NCI-H1930 (cell line): ENCODE measurements around the gene TMC6.
"Not testable (repeated sequence)": the region's sequence is repeated elsewhere in the genome, so short reads cannot be mapped to it uniquely, and the experiment has no call there.

Source experiments
- DNase-seq, 2 experiments: peaks; one replicate each; lab custom pipeline; 2025; lab: John Stamatoyannopoulos, UW

TMC6 gene

GRCh38 chr17:78110363-78111015 lies 18.1 kb downstream of the TMC6 start:
- no peak for DNase-seq

- DNase-seq: no peak
Observed at GRCh38 chr17:78109489-78109761, 19.1 kb downstream of the TMC6 start.

- no peak for DNase-seq
Observed at GRCh38 chr17:78108726-78109488, 19.6 kb downstream of the TMC6 start.

DNA sequence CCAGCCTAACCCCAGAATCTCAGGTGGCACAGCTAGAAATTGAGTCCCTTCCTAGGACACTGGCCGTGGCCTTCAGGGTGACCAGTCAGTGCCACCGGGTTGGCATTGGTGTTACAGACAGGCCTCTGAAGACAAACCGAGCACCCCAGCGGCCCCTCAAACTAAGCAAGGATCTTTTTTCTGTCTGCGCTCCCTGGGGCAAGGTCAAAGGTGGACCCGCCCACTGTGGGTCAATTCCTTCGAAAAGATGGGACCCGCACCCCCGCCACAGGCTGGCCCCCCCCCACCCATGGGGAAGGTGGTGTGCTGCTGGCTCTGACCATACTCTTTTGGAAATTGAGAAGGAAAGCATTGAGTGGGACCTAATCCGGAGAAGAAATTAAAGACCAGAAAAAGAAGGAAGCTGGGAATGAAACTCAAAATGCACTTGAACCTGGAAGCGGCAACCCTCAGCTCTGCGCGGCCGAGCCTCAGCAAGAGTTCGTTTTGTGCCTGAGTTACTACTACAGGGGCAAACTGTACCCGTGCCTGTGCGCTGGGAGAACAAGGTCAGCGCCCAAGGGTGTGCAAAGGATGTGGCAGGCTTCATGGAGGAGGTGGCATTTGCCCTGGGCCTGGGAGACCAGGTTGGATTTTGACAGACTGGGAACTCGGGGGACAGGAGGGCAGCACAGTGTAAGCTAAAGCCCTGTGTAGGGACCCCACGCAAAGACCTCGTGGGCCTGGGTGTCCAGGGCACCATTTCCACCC lies 20.4 kb downstream of the TMC6 start:
- no peak for DNase-seq

DNA sequence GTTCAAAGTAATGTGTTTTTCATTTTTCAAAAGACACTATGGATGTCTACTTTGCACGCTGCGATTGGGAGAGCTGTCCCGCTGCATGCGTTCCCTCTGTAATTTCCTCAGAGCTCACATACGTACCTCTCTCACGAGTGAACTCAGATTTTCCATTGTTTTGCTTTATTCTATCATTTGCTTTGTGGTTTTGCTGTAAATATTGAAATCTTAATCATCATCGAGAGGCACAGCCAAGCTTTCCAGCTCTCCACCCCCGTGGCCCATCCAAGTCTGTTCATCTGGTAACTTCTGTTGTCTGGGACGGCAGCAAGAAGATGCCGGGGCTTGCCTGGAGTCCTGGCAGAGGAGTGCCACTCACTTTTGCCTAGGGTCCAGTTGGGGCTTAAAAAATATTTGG lies 21.1 kb downstream of the TMC6 start:
- no peak for DNase-seq

- DNase-seq: no peak
Observed at GRCh38 chr17:78106211-78106610, 22.3 kb downstream of the TMC6 start.

- DNase-seq: no peak
Observed at GRCh38 chr17:78105551-78105950, 23.0 kb downstream of the TMC6 start.

GRCh38 chr17:78105101-78105500 lies 23.5 kb downstream of the TMC6 start:
- DNase-seq: no peak

DNA sequence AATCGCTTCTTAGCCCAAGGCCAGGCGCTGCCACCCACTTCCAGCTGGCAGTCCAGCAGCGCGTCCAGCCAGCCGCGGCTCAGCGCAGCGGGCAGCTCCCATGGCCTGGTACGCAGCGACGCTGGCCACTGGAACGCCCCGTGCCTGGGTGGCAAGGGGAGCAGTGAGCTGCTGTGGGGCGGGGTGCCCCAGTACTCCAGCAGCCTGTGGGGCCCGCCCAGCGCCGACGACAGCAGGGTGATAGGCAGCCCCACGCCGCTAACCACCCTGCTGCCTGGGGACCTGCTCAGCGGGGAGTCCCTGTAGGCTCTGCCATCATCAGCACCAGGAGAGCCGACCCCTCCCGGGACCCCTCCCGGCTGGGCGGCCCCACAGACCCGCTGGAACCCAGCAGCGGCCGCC lies 24.0 kb downstream of the TMC6 start:
- DNase-seq: no peak

GRCh38 chr17:78103311-78103710 lies 25.2 kb downstream of the TMC6 start:
- DNase-seq: no peak

DNA sequence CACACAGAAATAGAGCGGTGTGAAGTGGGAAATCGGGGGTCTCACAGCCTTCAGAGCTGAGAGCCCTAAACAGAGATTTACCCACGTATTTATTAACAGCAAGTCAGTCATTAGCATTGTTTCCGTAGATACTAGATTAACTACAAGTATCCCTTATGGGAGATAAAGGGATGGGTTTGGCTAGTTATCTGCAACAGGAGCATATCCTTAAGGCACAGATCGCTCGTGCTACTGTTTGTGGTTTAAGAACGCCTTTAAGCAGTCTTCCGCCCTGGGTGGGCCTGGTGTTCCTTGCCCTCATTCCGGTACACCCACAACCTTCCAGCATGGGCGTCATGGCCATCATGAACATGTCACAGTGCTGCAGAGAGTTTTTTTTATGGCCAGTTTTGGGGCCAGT lies 27.0 kb downstream of the TMC6 start:
- DNase-seq: no peak

DNA sequence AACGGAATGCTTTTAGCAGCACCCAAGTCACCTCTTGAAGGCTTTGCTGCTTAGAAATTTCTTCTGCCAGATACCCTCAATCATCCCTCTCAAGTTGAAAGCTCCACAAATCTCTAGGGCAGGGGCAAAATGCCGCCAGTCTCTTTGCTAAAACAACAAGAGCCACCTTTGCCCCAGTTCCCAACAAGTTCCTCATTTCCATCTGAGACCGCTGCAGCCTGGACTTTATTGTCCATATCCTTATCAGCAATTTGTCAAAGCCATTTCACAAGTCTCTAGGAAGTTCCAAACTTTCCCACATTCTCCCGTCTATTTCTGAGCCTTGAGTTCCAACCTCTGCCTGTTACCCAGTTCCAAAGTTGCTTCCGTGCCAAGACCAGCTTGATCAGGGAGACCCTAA lies 27.4 kb downstream of the TMC6 start:
- DNase-seq: no peak

- no peak for DNase-seq
Observed at GRCh38 chr17:78096093-78096492, 32.5 kb downstream of the TMC6 start.

GRCh38 chr17:78095035-78095434 lies 33.5 kb downstream of the TMC6 start:
- no peak for DNase-seq

DNA sequence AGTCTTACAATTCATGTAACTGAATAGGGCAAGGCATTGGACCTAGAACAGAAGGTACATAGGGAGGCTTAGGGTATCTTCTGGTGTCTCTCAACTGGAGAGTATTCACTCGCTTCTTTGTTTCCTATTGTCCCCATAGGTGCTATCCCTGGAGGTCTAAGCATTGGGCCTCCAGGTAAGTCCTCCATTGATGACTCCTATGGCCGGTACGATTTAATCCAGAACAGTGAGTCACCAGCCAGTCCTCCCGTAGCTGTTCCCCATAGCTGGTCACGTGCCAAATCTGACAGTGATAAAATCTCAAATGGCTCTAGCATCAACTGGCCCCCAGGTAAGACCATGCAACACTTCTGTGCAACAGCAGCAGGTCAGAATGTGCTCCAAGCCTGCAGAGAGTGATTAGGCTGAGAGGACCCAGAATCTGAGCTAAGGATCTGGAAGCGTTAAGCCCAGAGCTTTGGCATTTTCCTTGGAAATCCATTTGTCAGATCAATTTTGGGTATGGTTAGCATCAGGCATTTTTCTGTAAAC lies 35.7 kb downstream of the TMC6 start:
- no peak for DNase-seq

DNA sequence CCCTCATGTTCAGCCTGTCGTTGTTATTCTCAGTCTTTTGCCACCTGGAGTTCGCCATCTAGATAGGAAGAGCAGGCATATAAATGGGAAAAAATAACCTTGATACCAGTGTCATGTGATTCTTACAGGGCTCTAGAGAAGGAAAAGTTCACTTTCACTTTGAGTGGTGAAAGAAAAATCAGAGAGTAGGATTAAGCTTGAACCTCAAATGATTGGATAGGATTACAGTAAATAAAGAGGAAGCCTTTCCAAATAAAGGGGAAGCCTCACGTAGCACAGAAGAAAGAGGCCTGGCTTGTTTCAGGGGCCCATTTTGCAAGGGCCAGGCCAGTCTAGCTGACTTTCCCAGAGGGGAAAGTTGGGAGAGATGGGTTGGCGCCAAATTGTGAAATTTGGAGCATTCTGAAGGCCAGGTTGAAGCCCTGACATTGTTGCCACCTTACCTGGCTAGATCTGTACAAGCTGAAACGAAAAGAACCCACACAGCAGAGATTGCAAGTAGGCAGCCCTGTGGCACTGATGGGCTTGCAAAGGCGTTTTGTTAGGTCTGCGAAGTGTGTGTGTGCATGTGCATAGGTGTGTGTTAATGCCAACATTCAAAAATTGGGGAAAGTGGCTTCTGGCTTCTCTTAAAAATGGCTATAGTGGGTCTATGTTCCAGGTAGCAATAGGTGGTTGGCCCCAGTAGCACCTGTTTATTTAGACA lies 38.8 kb downstream of the TMC6 start:
- no peak for DNase-seq

DNA sequence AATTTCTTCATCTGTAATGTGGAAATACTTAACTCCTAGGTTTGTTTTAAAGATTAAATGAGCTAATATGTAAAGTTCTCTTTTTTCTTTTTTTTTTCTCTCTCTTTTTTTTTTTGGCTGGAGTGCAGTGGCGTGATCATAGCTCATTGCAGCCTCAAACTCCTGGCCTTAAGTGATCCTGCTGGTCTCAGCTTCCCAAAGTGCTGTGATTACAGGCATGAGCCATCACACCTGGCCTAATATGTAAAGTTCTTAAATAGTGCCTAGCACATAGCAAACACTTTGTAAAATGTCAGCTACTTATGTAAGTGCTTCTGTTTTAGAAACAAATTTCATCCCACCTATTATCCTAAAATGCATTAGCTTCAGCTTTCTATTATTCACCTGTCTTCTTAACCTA lies 40.0 kb downstream of the TMC6 start:
- DNase-seq: no peak

DNA sequence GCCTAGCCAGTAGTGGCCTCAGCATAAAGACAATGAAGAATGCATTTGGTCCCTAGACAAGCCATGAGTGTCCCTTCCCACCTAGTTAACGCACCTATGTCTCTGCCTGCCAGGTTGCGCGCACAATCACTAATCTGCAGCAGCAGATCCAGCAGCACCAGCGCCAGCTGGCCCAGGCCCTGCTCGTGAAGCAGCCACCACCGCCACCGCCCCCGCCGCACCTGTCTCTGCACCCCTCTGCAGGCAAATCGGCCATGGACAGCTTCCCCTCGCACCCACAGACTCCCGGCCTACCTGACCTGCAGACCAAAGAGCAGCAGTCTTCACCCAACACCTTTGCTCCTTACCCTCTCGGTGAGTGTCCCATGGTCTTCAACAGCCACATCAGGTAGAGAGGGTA lies 41.8 kb downstream of the TMC6 start:
- DNase-seq: no peak

- DNase-seq: no peak
Observed at GRCh38 chr17:78082988-78083387, 45.6 kb downstream of the TMC6 start.

DNA sequence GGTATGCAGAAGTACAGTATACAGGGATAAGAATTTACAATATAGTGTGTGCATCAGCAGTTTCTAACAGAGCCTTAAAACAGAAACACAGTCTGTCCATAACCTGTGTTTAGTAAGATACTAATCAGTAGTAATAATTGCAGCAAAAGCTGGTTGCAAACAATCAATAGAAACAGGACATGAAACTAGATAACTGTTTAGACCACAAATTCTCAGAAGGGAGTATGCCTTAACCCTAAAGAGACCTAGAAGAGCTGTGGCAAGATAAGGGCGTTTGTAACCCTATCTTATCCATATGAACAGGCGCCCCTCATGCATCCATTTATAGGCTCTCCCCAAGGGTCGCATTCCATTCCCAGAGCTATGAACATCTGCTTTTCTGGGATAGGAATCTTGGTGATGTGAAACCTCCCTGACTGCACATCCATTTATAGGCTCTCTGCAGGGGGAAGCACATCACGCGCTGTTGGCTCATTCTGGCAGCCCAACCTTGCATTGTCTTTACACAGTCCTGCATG lies 46.1 kb downstream of the TMC6 start:
- not testable (repeated sequence) for DNase-seq

DNA sequence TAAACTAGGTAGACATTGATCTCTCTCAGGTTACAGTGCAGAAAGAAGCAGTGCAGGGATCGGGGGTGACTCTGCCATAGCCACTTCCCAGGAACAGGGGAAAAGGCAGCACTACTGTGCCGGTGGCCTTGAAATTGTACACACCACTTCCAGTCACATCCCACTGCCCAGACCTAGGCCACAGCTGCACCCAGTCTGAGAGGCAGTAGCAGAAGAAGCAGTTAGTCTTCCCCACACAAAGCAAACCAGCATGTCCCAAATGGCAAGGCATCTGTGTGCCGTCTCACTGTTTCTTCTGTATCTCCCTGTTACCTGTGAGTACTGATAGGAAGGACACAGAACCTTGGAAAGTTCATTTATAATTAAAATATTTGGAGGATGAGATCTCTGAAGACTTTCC lies 47.0 kb downstream of the TMC6 start:
- no peak for DNase-seq

DNA sequence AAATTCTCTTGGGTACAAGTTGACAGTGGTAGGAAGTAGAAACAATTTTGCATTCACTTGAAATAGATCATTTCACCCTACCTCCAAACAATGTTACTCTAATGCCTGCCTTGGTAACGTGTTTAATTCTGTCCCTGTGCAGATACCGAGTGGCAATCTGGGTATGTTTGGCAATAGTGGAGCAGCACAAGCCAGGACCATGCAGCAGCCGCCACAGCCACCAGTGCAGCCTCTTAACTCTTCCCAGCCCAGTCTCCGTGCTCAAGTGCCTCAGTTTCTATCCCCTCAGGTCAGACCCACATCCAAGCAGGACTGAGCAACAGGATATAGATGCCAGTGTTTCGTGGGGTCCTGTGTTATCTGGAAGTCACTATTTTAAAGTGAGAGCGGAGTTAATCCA lies 49.3 kb downstream of the TMC6 start:
- no peak for DNase-seq
